ENCODE measurements around the gene SMARCA2. TPM values are rescaled to one million over a fixed set of nuclear protein-coding genes. Genes with fewer than 3 reads are reported as not detected.

SMARCA2 gene
- total RNA-seq, 2 donors from 2014 or later = 118 to 177 TPM

GRCh38 chr9:2059274-2059929 is 44.3 kb downstream of the SMARCA2 start:
- DNase-seq (ENCODE audit: low spot score) (no peak), ATAC-seq (ENCODE audit: insufficient number of reproducible peaks, low FRiP score, low read depth) (no peak)
- no peaks in the 10 kb centered on the region for H3K27me3 ChIP-seq (replicated peaks; ENCODE audit: insufficient read depth)
- H3K4me1 ChIP-seq (ENCODE audit: control insufficient read depth in 1 of 2, low read depth in 2 of 2) = peaks cover 2 to 11% of the 10 kb centered on the region in 2 donors
- H3K36me3 ChIP-seq = peaks cover 23% of the 10 kb centered on the region
- H3K9me3 ChIP-seq = no peaks in the 10 kb centered on the region
- no peak overlapping the region for H3K4me3 ChIP-seq
- TF ChIP-seq CTCF (IDR thresholded peaks at IDR 0.05) = no peak
- no peak overlapping the region for H3K27ac ChIP-seq

- H3K4me3 ChIP-seq = no peak overlapping the region
- no peaks in the 10 kb centered on the region for H3K27me3 ChIP-seq (replicated peaks; ENCODE audit: insufficient read depth)
- DNase-seq (ENCODE audit: low spot score) (no peak), ATAC-seq (ENCODE audit: insufficient number of reproducible peaks, low FRiP score, low read depth) (no peak)
- peaks cover 26% of the 10 kb centered on the region for H3K36me3 ChIP-seq
- no peak overlapping the region for H3K27ac ChIP-seq
- TF ChIP-seq CTCF (IDR thresholded peaks at IDR 0.05) = no peak
- H3K9me3 ChIP-seq = no peaks in the 10 kb centered on the region
- H3K4me1 ChIP-seq (ENCODE audit: control insufficient read depth in 1 of 2, low read depth in 2 of 2) = peaks cover 1 to 5% of the 10 kb centered on the region in 2 donors
These were observed 45.3 kb downstream of the SMARCA2 start for GRCh38 chr9:2060424-2060823.

GRCh38 chr9:2065704-2066103 is 50.6 kb downstream of the SMARCA2 start:
- DNase-seq (ENCODE audit: low spot score) = no peak
- TF ChIP-seq CTCF (IDR thresholded peaks at IDR 0.05) = no peak
- H3K4me3 ChIP-seq = no peak overlapping the region
- ATAC-seq (ENCODE audit: insufficient number of reproducible peaks, low FRiP score, low read depth) = no peak
- no peaks in the 10 kb centered on the region for H3K27me3 ChIP-seq (replicated peaks; ENCODE audit: insufficient read depth)
- H3K36me3 ChIP-seq = peaks cover 37% of the 10 kb centered on the region
- H3K27ac ChIP-seq = no peak overlapping the region
- H3K4me1 ChIP-seq (ENCODE audit: control insufficient read depth in 1 of 2, low read depth in 2 of 2) = no peaks in the 10 kb centered on the region
- no peaks in the 10 kb centered on the region for H3K9me3 ChIP-seq

- Histone ChIP-seq H3K27me3 (replicated peaks; ENCODE audit: insufficient read depth) (no peaks in the 10 kb centered on the region), H3K4me1 (ENCODE audit: control insufficient read depth in 1 of 2, low read depth in 2 of 2) (no peaks in the 10 kb centered on the region), H3K27ac (no peak overlapping the region), H3K36me3 (peaks cover 34% of the 10 kb centered on the region), H3K4me3 (no peak overlapping the region), H3K9me3 (no peaks in the 10 kb centered on the region)
- DNase-seq (ENCODE audit: low spot score) (no peak), ATAC-seq (ENCODE audit: insufficient number of reproducible peaks, low FRiP score, low read depth) (no peak)
- no peak for TF ChIP-seq CTCF (IDR thresholded peaks at IDR 0.05)
These were observed 51.4 kb downstream of the SMARCA2 start for GRCh38 chr9:2066312-2067273.

- Histone ChIP-seq H3K27ac (no peak overlapping the region), H3K9me3 (no peaks in the 10 kb centered on the region), H3K4me1 (ENCODE audit: control insufficient read depth in 1 of 2, low read depth in 2 of 2) (no peaks in the 10 kb centered on the region), H3K27me3 (replicated peaks; ENCODE audit: insufficient read depth) (no peaks in the 10 kb centered on the region), H3K36me3 (peaks cover 67% of the 10 kb centered on the region), H3K4me3 (no peak overlapping the region)
- no peak for TF ChIP-seq CTCF (IDR thresholded peaks at IDR 0.05)
- DNase-seq (ENCODE audit: low spot score) (no peak), ATAC-seq (ENCODE audit: insufficient number of reproducible peaks, low FRiP score, low read depth) (no peak)
These were observed 57.7 kb downstream of the SMARCA2 start for GRCh38 chr9:2072752-2073405.
